WTC11 (cell line): Measurements from ENCODE around the gene ANAPC13. TPM values are rescaled to one million over a fixed set of nuclear protein-coding genes. Genes with fewer than 3 reads are reported as not detected.
A peak's percentile ranks its signal among the peaks of the same experiment; 100 is the strongest.

Experiments
- ATAC-seq: fragments of 200-7000 bp; cut with Tn5 transposase; 2 replicates; pipeline ENCODE4 v1.10.0; 2021; ENCODE audit warnings: mild to moderate bottlenecking, moderate library complexity
- CTCF ChIA-PET: fragments of 300-600 bp; sonication (Branson Sonifier 250); formaldehyde crosslinking; loops from one replicate; lab custom pipeline; 2021; ENCODE audit warnings: antibody characterized with exemption; lab: Charles Lee
- POLR2A ChIA-PET: fragments of 350-600 bp; sonication (Branson Sonifier 250); formaldehyde crosslinking; loops from one replicate; lab custom pipeline; 2021; ENCODE audit warnings: antibody characterized with exemption; lab: Charles Lee
- DNase-seq: peaks from one replicate; pipeline ENCODE4 v3.0.0; 2021; ENCODE audit warnings: low spot score
- H3K27ac Mint-ChIP-seq: 2 replicates; pipeline ENCODE4 v1.8.0; 2021; ENCODE audit warnings: mixed read lengths
- H3K27me3 Mint-ChIP-seq: 2 replicates; pipeline ENCODE4 v1.8.0; 2021; ENCODE audit warnings: low read depth, mild to moderate bottlenecking, moderate library complexity, mixed read lengths
- H3K36me3 Mint-ChIP-seq: 2 replicates; pipeline ENCODE4 v1.8.0; 2021; ENCODE audit warnings: mixed read lengths
- H3K4me1 Mint-ChIP-seq: 2 replicates; pipeline ENCODE4 v1.8.0; 2022; ENCODE audit warnings: mixed read lengths
- H3K4me3 Mint-ChIP-seq: 2 replicates; pipeline ENCODE4 v1.8.0; 2021; ENCODE audit warnings: mild to moderate bottlenecking, moderate library complexity, mixed read lengths
- H3K9me3 Mint-ChIP-seq: 2 replicates; pipeline ENCODE4 v1.8.0; 2021; ENCODE audit warnings: mixed read lengths
- CTCF ChIP-seq: fragments of 200-600 bp; IDR thresholded peaks from 2 replicates; pipeline ENCODE4 v1.8.0; 2022; ENCODE audit warnings: antibody characterized with exemption
- ELF4 ChIP-seq: sonication (generic); formaldehyde crosslinking; IDR thresholded peaks from 2 replicates; pipeline ENCODE4 v1.8.1; 2022; ENCODE audit warnings: low read depth, mild to moderate bottlenecking, moderate library complexity, missing genetic modification reagents
- GABPB1 ChIP-seq: sonication (generic); formaldehyde crosslinking; IDR thresholded peaks from 2 replicates; pipeline ENCODE4 v1.8.1; 2023; ENCODE audit warnings: mild to moderate bottlenecking, missing genetic modification reagents
- GRHL2 ChIP-seq: fragments of 250-450 bp; sonication (Bioruptor Pico); IDR thresholded peaks from 2 replicates; pipeline ENCODE4 v1.8.0; 2022; ENCODE audit warnings: mild to moderate bottlenecking, moderate library complexity; ENCODE audit not compliant: insufficient replicate concordance, severe bottlenecking
- SMAD3 ChIP-seq: sonication (generic); formaldehyde crosslinking; IDR thresholded peaks from 2 replicates; pipeline ENCODE4 v1.8.0; 2022; ENCODE audit warnings: missing genetic modification reagents, mild to moderate bottlenecking, borderline replicate concordance
- USF1 ChIP-seq: sonication (generic); formaldehyde crosslinking; IDR thresholded peaks from 2 replicates; pipeline ENCODE4 v1.8.0; 2022; ENCODE audit warnings: mild to moderate bottlenecking, missing genetic modification reagents
- ZNF219 ChIP-seq: sonication (generic); formaldehyde crosslinking; IDR thresholded peaks from 2 replicates; pipeline ENCODE4 v1.8.0; 2023; ENCODE audit warnings: missing genetic modification reagents, mild to moderate bottlenecking, borderline replicate concordance
- ZNF232 ChIP-seq: sonication (generic); formaldehyde crosslinking; IDR thresholded peaks from 2 replicates; pipeline ENCODE4 v1.8.0; 2022; ENCODE audit warnings: mild to moderate bottlenecking, missing genetic modification reagents
- ZNF423 ChIP-seq: fragments of 250-450 bp; sonication (Bioruptor Pico); IDR thresholded peaks from 2 replicates; pipeline ENCODE4 v2.1.2; 2022; ENCODE audit warnings: mild to moderate bottlenecking, moderate library complexity
- total RNA-seq: library from RNA; stranded (reverse); gene quantifications from 3 replicates; pipeline ENCODE4 v1.2.3, GENCODE V29; 2021
- TF ChIP-seq, protein P1 (sequence below): sonication (generic); formaldehyde crosslinking; IDR thresholded peaks from 2 replicates; pipeline ENCODE4 v1.8.1; 2022; ENCODE audit warnings: missing genetic modification reagents, borderline replicate concordance
- TF ChIP-seq, protein P2 (sequence below): sonication (generic); formaldehyde crosslinking; IDR thresholded peaks from 2 replicates; pipeline ENCODE4 v1.8.0; 2023; ENCODE audit warnings: mild to moderate bottlenecking, missing genetic modification reagents
- TF ChIP-seq, protein P3 (sequence below): sonication (generic); formaldehyde crosslinking; IDR thresholded peaks from 2 replicates; pipeline ENCODE4 v1.8.1; 2023; ENCODE audit warnings: mild to moderate bottlenecking, missing genetic modification reagents, borderline replicate concordance

The ANAPC13 gene
- total RNA-seq, 1 experiment from 2014 or later: 29.7 TPM

DNA sequence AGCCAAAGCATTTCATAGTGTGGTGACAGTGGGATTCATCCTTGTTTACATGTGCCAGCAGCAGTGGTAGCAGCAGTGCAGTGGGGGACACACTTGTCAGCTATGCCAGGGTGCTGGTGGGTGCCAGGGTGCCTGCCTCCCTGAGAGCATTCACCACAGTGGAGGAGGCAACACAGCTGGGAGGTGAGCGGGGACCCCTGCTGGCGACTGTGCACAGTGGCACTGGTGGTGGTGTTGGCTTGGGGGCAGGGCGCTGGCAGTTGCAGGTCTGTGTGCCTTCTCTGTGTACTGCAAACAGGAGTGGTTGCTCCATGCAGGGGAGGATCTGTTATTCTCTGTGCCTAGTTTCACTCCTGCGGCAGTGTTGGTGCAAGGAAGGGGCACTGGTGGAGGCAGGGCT lies 41.3 kb upstream of the ANAPC13 start:
- ATAC-seq (peak; percentile 98), DNase-seq (peak; percentile 66)
- peaks cover 5% of the 10 kb centered on the region for H3K27me3 Mint-ChIP-seq
- H3K36me3 Mint-ChIP-seq: peaks cover 43% of the 10 kb centered on the region
- no peak for TF ChIP-seq ZNF219
- TF ChIP-seq ZNF423 (CRISPR knock-in tag): 0 out of 2 replicates have a peak, but pooled peaks have one; percentile 12
- TF ChIP-seq CTCF: peak; percentile 34
- TF ChIP-seq, protein P1, sequence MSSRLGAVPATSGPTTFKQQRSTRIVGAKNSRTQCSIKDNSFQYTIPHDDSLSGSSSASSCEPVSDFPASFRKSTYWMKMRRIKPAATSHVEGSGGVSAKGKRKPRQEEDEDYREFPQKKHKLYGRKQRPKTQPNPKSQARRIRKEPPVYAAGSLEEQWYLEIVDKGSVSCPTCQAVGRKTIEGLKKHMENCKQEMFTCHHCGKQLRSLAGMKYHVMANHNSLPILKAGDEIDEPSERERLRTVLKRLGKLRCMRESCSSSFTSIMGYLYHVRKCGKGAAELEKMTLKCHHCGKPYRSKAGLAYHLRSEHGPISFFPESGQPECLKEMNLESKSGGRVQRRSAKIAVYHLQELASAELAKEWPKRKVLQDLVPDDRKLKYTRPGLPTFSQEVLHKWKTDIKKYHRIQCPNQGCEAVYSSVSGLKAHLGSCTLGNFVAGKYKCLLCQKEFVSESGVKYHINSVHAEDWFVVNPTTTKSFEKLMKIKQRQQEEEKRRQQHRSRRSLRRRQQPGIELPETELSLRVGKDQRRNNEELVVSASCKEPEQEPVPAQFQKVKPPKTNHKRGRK (CRISPR knock-in tag): no peak
- TF ChIP-seq, protein P2, sequence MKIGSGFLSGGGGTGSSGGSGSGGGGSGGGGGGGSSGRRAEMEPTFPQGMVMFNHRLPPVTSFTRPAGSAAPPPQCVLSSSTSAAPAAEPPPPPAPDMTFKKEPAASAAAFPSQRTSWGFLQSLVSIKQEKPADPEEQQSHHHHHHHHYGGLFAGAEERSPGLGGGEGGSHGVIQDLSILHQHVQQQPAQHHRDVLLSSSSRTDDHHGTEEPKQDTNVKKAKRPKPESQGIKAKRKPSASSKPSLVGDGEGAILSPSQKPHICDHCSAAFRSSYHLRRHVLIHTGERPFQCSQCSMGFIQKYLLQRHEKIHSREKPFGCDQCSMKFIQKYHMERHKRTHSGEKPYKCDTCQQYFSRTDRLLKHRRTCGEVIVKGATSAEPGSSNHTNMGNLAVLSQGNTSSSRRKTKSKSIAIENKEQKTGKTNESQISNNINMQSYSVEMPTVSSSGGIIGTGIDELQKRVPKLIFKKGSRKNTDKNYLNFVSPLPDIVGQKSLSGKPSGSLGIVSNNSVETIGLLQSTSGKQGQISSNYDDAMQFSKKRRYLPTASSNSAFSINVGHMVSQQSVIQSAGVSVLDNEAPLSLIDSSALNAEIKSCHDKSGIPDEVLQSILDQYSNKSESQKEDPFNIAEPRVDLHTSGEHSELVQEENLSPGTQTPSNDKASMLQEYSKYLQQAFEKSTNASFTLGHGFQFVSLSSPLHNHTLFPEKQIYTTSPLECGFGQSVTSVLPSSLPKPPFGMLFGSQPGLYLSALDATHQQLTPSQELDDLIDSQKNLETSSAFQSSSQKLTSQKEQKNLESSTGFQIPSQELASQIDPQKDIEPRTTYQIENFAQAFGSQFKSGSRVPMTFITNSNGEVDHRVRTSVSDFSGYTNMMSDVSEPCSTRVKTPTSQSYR (CRISPR knock-in tag): 0 out of 2 replicates have a peak, but pooled peaks have one; percentile 38
- ChIA-PET POLR2A (no interaction called here), CTCF (interaction anchor here (0.6 to 1.7 kb wide), 7 partner anchors 10 to 176 kb away, joined by 3 to 5 read pairs (median 3); no protein-coding TSS in a partner anchor)
- no peaks in the 10 kb centered on the region; the same call in 1 of the 2 replicates for H3K4me1 Mint-ChIP-seq
- H3K9me3 Mint-ChIP-seq: peaks cover 46% of the 10 kb centered on the region
- H3K4me3 Mint-ChIP-seq: no peak overlapping the region
- no peak overlapping the region for H3K27ac Mint-ChIP-seq

GRCh38 chr3:134526319-134526718 lies 40.5 kb upstream of the ANAPC13 start:
- no peak for ATAC-seq
- no peak for TF ChIP-seq ZNF232 (CRISPR knock-in tag)
- no peak for TF ChIP-seq USF1 (CRISPR knock-in tag)
- TF ChIP-seq ELF4 (CRISPR knock-in tag): no peak
- TF ChIP-seq SMAD3 (CRISPR knock-in tag): no peak
- no peak for TF ChIP-seq GRHL2 (CRISPR knock-in tag)
- no peak for TF ChIP-seq GABPB1 (CRISPR knock-in tag)
- TF ChIP-seq, protein P3, sequence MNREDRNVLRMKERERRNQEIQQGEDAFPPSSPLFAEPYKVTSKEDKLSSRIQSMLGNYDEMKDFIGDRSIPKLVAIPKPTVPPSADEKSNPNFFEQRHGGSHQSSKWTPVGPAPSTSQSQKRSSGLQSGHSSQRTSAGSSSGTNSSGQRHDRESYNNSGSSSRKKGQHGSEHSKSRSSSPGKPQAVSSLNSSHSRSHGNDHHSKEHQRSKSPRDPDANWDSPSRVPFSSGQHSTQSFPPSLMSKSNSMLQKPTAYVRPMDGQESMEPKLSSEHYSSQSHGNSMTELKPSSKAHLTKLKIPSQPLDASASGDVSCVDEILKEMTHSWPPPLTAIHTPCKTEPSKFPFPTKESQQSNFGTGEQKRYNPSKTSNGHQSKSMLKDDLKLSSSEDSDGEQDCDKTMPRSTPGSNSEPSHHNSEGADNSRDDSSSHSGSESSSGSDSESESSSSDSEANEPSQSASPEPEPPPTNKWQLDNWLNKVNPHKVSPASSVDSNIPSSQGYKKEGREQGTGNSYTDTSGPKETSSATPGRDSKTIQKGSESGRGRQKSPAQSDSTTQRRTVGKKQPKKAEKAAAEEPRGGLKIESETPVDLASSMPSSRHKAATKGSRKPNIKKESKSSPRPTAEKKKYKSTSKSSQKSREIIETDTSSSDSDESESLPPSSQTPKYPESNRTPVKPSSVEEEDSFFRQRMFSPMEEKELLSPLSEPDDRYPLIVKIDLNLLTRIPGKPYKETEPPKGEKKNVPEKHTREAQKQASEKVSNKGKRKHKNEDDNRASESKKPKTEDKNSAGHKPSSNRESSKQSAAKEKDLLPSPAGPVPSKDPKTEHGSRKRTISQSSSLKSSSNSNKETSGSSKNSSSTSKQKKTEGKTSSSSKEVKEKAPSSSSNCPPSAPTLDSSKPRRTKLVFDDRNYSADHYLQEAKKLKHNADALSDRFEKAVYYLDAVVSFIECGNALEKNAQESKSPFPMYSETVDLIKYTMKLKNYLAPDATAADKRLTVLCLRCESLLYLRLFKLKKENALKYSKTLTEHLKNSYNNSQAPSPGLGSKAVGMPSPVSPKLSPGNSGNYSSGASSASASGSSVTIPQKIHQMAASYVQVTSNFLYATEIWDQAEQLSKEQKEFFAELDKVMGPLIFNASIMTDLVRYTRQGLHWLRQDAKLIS: no peak
- TF ChIP-seq, protein P1 (CRISPR knock-in tag): no peak
- Mint-ChIP-seq H3K27me3 (peaks cover 5% of the 10 kb centered on the region), H3K4me1 (no peaks in the 10 kb centered on the region; the same call in 1 of the 2 replicates), H3K36me3 (peaks cover 48% of the 10 kb centered on the region), H3K9me3 (peaks cover 51% of the 10 kb centered on the region), H3K27ac (no peak overlapping the region), H3K4me3 (no peak overlapping the region)
- no peak for DNase-seq
- CTCF ChIA-PET: interaction anchor here (0.6 to 1.7 kb wide), 8 partner anchors 11 to 177 kb away, joined by 3 to 5 read pairs (median 4); no protein-coding TSS in a partner anchor
- POLR2A ChIA-PET: no interaction called here
